Esophagus muscularis mucosa (tissue), 4 donors: ENCODE measurements around the gene MNAT1. TPM values are rescaled to one million over a fixed set of nuclear protein-coding genes. Genes with fewer than 3 reads are reported as not detected.
A peak's percentile ranks its signal among the peaks of the same experiment; 100 is the strongest.

Experiments used
- DNase-seq: peaks from one replicate; pipeline ENCODE4 v3.0.0-alpha.2; 2017; ENCODE audit errors: extremely low spot score
- H3K27ac ChIP-seq, 4 donors: fragments of 200-600 bp; sonication (generic); replicated peaks in 1 of 4; 1 replicate in 3 of 4; 2 replicates in 1 of 4; pipeline ENCODE4 v1.5.1; 2016 to 2019; ENCODE audit warnings: mild to moderate bottlenecking in 1 of 4
- H3K27me3 ChIP-seq, 4 donors: fragments of 200-600 bp; sonication (generic); one replicate each; pipeline versions ENCODE4 v1.5.1 to v1.6.0; 2016 to 2019
- H3K36me3 ChIP-seq, 4 donors: fragments of 200-600 bp; sonication (generic); one replicate each; pipeline ENCODE4 v1.5.1; 2016 to 2019
- H3K4me1 ChIP-seq, 4 donors: fragments of 200-600 bp; sonication (generic); one replicate each; pipeline ENCODE4 v1.5.1; 2016 to 2019
- H3K4me3 ChIP-seq, 4 donors: fragments of 200-600 bp; sonication (generic); 1 replicate in 2 of 4; 2 replicates in 2 of 4; pipeline ENCODE4 v1.5.1; 2016 to 2019; ENCODE audit warnings: mild to moderate bottlenecking in 4 of 4, moderate library complexity in 1 of 4
- H3K9me3 ChIP-seq, 4 donors: fragments of 200-600 bp; sonication (generic); 1 replicate in 3 of 4; 2 replicates in 1 of 4; pipeline ENCODE4 v1.5.1; 2016 to 2019
- EP300 ChIP-seq: sonication (generic); formaldehyde crosslinking; IDR thresholded peaks from one replicate; pipeline ENCODE4 v1.6.1; 2017; ENCODE audit warnings: antibody characterized with exemption
- POLR2A ChIP-seq: fragments of 450-650 bp; IDR thresholded peaks from one replicate; pipeline ENCODE4 v1.6.1; 2017; ENCODE audit warnings: antibody characterized with exemption, moderate library complexity, mild to moderate bottlenecking, low read depth
- POLR2AphosphoS5 ChIP-seq, 2 donors: sonication (generic); formaldehyde crosslinking; IDR thresholded peaks; one replicate each; pipeline ENCODE4 v1.6.1; 2017; ENCODE audit warnings: antibody characterized with exemption in 2 of 2
- WGBS: methylation state at CpG from one replicate; pipeline ENCODE4 v1.1.5; 2018; 5-methylcytosine and 5-hydroxymethylcytosine counted together
- intact Hi-C: fragments of 100-400 bp; cut with DNase I; formaldehyde crosslinking; loops from one replicate; pipeline ENCODE4 v1.15.1; 2023
- total RNA-seq, 4 donors: library from RNA; depleted of rRNA; stranded (reverse); fragments of >200 nt; gene quantifications; one replicate each; pipeline versions ENCODE4 v1.1.0 to v1.2.1, GENCODE V29; 2016
- TF ChIP-seq, protein P1 (sequence below), 3 experiments: fragments of 200-600 bp in 2 of 3; fragments of 450-650 bp in 1 of 3; sonication (generic) in 2 of 3; IDR thresholded peaks; one replicate each; pipeline ENCODE4 v1.5.1; 2017 to 2019; ENCODE audit warnings: antibody characterized with exemption in 3 of 3, mild to moderate bottlenecking in 2 of 3, moderate library complexity in 1 of 3

MNAT1 gene
- total RNA-seq, 4 donors from 2014 or later: 34.9 to 48.2 (median 38.1) TPM

DNA sequence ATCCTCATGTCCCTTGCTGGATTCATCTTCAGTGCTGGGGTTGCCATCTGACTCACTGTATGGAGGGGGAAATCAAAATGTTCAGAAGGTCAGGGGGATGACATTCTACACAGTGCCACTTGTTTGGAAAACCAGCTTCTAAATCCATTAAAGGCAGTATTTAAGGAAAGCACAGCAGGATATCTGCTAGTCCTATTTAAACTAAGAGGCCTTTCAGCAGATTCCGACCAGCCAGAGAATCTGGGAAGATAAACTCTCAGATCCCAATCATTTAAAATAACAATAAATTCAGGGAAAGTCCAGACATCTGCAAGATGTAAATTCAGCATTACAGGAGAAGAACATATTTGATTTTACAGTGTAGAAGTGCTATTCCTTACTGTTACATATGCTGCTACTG, 14.2 kb upstream of the MNAT1 start:
- Histone ChIP-seq H3K4me3 (no peak overlapping the region), H3K36me3 (no peaks in the 10 kb centered on the region), H3K27me3 (peaks cover 0 to 27% (median 0%) of the 10 kb centered on the region in 4 donors), H3K27ac (no peak overlapping the region), H3K4me1 (peaks cover 20 to 36% (median 25%) of the 10 kb centered on the region in 4 donors), H3K9me3 (no peaks in the 10 kb centered on the region)
- TF ChIP-seq POLR2A (no peak), POLR2AphosphoS5 (IDR thresholded peaks at IDR 0.05) (no peak), EP300 (no peak)
- TF ChIP-seq, protein P1, sequence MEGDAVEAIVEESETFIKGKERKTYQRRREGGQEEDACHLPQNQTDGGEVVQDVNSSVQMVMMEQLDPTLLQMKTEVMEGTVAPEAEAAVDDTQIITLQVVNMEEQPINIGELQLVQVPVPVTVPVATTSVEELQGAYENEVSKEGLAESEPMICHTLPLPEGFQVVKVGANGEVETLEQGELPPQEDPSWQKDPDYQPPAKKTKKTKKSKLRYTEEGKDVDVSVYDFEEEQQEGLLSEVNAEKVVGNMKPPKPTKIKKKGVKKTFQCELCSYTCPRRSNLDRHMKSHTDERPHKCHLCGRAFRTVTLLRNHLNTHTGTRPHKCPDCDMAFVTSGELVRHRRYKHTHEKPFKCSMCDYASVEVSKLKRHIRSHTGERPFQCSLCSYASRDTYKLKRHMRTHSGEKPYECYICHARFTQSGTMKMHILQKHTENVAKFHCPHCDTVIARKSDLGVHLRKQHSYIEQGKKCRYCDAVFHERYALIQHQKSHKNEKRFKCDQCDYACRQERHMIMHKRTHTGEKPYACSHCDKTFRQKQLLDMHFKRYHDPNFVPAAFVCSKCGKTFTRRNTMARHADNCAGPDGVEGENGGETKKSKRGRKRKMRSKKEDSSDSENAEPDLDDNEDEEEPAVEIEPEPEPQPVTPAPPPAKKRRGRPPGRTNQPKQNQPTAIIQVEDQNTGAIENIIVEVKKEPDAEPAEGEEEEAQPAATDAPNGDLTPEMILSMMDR (IDR thresholded peaks at IDR 0.05): no peak
- 81% methylated on average over 1 of the region's 1 CpG for WGBS
- DNase-seq: no peak
- intact Hi-C loops: loop anchor here (5.0 kb wide), 2 partner anchors 63 to 307 kb away; no protein-coding TSS in a partner anchor

DNA sequence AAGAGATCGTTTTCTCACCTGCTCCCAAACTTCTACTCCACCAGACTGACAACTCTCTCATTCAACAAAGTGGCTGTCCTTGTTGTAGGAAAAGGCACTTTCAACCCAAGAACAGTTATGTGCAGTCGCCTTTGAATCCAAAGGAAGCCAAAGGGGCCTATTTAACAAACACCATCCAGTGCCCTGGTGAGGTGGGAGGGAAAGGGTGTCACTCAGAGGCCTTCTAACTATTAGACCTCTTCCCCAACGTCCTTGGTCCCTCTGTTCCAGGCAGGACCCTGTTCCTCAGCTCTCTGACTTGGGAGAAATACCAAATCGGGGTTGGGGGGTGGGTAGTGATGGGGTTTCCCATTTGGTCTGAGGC, 13.6 kb upstream of the MNAT1 start:
- no peaks in the 10 kb centered on the region for H3K36me3 ChIP-seq
- no peaks in the 10 kb centered on the region for H3K9me3 ChIP-seq
- TF ChIP-seq POLR2AphosphoS5 (IDR thresholded peaks at IDR 0.05) (no peak), POLR2A (no peak), EP300 (no peak)
- TF ChIP-seq, protein P1 (IDR thresholded peaks at IDR 0.05): no peak
- H3K4me3 ChIP-seq: peak overlapping the region; percentile 71 to 82 (median 76)
- intact Hi-C loops: loop anchor here (5.0 kb wide), 2 partner anchors 64 to 306 kb away; no protein-coding TSS in a partner anchor
- peaks cover 0 to 27% (median 0%) of the 10 kb centered on the region in 4 donors for H3K27me3 ChIP-seq
- H3K27ac ChIP-seq: peak overlapping the region in 1 of 4 donors; percentile 69
- no peak for DNase-seq
- H3K4me1 ChIP-seq: peaks cover 20 to 36% (median 25%) of the 10 kb centered on the region in 4 donors
- WGBS: 60% methylated on average over 3 of the region's 4 CpGs

DNA sequence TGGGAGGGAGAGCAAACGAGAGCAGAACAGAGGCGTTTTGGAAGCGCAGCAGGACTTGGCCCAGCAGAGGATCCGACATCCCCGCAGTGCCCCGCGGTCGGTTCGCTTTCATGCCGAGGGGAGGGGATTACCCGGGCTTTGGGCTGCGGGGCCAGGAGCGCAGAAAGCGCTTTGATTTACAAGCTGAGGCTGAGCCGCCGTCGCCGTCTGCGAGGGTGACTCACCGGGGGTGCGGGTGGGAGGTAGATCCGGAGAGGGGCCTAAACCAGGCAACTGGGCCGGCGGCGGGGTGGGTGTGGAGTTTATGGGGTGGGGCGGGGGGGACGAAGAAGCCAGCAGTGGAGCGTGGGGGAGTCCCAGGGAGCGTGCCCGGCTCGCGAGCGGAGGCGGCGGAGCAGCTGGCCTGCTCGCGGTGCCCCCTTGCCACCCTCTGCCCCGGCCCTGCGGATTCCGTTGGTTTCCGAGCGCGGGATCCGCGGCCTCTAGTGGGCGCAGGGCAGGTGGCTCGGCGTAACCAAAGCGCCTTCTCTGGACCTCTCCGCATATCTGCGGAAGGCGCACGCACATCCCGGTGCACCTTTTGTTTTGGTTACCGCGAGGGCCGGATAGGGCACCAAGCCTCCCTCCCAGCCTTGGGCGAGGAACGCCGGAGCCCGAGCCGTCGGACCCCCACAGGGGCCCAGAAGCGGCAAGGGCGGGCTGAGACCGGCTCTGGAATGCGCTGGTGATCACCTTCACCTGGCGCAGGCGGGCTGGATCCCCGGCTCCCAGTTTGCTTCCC, 13.0 kb upstream of the MNAT1 start:
- no peak for DNase-seq
- no peaks in the 10 kb centered on the region for H3K9me3 ChIP-seq
- no peak for TF ChIP-seq POLR2A
- TF ChIP-seq, protein P1 (IDR thresholded peaks at IDR 0.05): peak in 2 of 3 experiments; percentile 20 to 51
- H3K36me3 ChIP-seq: no peaks in the 10 kb centered on the region
- intact Hi-C loops: loop anchor here (5.0 kb wide), 2 partner anchors 64 to 306 kb away; no protein-coding TSS in a partner anchor
- 7% methylated on average over 22 of the region's 70 CpGs for WGBS
- H3K27ac ChIP-seq: peak overlapping the region in 2 of 4 donors; percentile 69 to 84
- peaks cover 0 to 27% (median 0%) of the 10 kb centered on the region in 4 donors for H3K27me3 ChIP-seq
- peak overlapping the region; percentile 71 to 82 (median 76) for H3K4me3 ChIP-seq
- peaks cover 20 to 36% (median 25%) of the 10 kb centered on the region in 4 donors for H3K4me1 ChIP-seq

DNA sequence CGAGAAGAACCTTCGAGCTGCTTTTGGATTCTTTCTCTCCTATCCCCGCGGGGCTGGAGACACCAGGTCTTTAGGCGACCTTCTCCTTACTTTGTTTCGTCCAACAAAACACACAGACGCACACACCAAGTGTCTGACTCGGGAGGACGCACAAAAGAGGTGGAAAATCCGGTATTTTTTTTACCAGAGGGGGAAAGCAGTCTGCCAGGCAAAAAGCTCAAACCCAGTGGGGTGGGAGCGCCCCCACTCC, 12.5 kb upstream of the MNAT1 start:
- Histone ChIP-seq H3K27me3 (peaks cover 0 to 27% (median 0%) of the 10 kb centered on the region in 4 donors), H3K4me3 (peak overlapping the region; percentile 71 to 82 (median 76))
- intact Hi-C loops: loop anchor here (5.0 kb wide), 2 partner anchors 65 to 305 kb away; no protein-coding TSS in a partner anchor

More for the DNA sequence above, 12.5 kb upstream of the MNAT1 start:
- no peaks in the 10 kb centered on the region for H3K36me3 ChIP-seq
- H3K27ac ChIP-seq: peak overlapping the region in 2 of 4 donors; percentile 69 to 84
- DNase-seq: no peak
- TF ChIP-seq, protein P1 (IDR thresholded peaks at IDR 0.05): no peak
- no peak for TF ChIP-seq POLR2A
- no peak for TF ChIP-seq EP300
- TF ChIP-seq POLR2AphosphoS5 (IDR thresholded peaks at IDR 0.05): no peak
- 0% methylated on average over 8 of the region's 11 CpGs for WGBS
- H3K4me1 ChIP-seq: peaks cover 20 to 36% (median 25%) of the 10 kb centered on the region in 4 donors
- H3K9me3 ChIP-seq: no peaks in the 10 kb centered on the region
